ENCODE results near the gene MRPS31.
A peak's percentile ranks its signal among the peaks of the same experiment; 100 is the strongest.

Gene MRPS31

DNA sequence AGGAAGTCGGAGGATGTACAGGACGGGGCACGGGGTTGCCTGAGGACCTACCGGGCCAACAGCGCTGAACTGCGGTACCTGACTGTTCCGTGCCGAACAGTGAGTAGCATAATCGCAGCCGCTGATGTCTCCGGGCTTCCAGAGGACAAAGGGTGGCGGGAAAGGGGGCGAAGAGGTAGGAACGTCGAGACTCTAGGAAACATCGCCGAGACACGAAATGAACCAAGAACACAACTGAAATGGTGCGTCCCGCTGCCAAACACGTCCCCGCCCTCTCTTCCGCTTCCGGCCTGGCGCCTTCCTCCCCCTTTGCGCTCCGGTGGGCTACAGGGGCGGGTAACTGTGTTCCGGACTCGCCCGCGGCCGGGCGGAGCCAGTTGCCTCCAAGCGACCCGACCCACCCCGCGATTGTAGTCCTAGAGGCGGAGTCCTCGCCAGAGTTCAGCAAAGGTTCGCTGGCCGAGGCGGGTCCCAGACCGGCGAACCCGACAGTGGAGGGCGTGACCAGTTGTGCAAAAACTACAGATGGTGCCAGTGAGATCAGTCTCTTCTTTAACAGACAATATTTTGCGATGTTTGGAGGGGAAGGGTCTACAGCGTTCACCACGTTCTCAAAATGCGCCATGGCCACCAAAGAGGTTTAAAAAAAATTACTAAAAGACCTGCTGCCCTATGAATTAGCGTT is at the start of gene MRPS31:
TSS of gene MRPS31 (minus strand) at position 257 of the 685 bp plus-strand sequence. CDS start at position 203, 54 bp downstream.
- DNase-seq: peak; percentile 96

DNA sequence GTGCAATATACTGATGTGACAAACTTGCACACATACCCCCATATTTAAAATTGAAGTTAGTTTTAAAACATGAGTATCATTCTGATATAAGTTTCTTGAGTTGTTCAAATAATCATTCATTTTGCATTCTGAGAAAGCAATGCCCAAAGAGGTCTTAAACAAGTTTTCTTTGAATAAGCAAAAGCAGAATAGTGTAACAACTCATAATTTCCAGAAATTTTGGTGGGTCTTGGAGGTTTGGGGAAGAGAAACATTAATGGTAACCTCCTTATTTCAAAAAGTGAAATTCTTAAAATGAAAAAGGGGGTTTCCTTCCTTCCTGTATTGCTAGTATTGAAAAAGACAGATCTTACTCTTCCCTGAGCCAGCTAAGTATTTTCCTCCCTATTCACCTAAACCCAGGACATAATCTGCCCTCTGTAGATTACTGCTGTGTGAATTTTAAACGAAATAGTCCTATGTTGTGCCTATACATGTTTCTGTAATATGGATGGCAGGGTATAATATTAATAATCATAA is 48.9 kb upstream of the MRPS31 start:
- DNase-seq: no peak

DNA sequence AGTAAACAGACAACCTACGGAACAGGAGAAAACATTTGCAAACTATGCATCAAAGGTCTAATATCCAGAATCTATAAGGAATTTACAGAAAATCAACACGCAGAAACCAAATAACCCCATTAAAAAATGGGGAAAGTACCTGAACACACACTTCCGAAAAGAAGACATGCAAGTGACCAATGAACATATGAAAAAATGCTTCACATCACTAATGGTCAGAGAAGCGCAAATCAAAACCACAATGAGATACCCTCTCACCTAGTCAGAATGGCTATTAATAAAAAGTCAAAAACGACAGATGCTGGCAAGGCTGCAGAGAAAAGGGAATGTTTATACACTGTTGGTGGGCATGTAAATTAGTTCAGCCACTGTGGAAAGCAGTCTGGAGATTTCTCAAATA is 47.9 kb upstream of the MRPS31 start:
- DNase-seq: no peak

DNA sequence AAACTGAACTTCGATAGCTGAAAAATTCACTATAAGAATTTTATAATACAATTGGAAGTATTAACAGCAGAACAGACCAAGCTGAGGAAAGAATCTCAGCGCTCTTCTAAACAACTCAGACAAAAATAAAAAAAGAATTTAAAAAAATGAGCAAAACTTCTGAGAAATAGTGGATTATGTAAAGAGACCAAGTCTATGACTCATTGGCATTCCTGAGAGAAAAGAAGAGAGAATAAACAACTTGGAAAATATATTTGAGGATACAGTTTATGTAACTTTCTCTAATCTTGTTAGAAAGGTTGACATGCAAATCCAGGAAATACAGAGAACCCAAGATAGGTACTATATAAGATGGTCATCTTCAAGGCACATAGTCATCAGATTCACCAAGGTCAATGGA is 43.8 kb upstream of the MRPS31 start:
- no peak for DNase-seq

DNA sequence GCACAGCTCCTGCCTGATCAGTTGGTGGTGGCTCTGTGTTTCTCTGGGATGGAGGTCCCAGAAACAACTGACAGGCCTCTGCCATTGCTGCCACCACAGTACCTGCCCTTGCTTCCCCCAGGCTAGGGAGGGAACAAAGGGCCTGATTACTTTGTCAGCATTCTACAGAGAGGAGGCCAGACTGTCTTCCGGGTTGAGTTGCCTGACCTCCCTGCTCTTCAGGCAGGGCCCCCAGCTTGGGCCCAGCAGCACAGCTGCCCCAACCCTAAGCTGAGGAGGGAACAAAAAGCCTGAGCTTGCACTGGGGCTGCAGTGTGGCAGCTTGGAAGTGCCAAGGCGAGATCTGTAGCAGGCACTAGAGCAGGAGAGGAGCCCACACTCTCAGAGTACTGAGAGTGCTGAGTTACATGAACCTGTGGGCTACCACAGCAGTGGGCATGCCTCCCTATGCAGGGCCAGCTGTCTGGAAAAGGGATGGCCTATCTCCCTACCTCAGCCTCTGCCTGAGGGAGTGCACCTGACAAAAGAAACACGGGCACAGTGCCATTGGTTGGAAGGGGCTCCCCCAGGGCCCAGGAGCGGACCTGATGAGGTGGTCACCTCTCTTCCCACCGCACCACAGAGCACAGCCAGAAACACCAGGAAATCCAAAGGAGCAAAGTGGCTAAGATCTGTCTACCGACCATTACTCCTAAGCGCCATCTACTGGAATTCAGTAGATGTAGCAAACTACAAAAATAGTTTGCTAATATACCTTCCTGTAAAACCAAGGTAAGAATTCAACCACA is 42.9 kb upstream of the MRPS31 start:
- no peak for DNase-seq

DNA sequence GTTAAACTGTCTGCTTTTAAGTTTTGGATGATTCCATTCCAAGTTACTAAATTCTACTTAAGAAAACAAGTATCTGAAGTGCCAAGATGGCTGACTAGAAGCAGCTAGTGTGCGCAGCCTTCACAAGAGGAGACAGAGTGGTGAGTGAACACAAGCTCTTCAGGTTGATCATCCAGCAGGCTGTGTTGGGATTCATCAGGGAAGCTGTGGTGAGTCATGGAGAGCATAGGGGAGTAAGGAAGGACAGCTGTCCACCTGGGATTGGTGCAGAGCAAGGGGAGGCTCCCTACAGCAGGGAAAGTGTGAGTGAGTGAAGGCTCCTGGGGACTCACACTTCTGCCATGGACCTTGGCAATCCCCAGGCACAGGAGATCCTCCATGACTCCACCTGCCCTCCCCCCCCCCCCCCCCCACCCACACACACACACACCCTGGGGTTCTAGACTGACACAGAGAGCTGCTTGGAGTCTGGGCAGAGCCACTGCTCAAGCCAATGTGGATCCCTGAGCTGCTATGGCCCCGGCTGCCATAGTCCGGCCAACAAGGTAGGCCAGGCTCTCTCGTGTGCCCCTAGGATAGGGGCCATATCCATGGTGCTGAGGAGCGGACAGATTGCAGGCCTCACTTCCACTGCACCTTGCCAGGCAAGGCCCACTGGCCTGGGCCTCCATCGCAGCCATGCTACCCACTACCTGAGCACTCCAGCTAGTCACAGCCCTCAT is 41.9 kb upstream of the MRPS31 start:
- DNase-seq: no peak

DNA sequence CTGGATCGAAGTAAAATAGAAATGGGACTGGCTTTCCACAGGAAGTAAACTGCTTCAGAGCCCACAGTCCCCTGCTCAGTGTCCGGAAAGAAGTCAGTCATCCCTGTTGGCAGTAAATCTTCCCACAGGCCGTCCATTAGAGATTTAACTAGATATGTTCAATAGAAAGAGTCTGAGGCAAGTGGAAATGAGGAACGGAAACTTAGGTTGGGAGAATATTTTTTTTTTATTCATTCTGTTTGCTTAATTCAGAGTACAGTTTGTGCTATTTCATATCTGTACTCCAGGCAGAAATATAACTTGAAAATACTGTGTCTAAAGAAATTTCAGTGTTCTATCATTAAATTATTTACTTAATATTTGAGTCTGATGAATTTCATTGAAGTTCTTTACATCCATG is 41.1 kb upstream of the MRPS31 start:
- DNase-seq: no peak

DNA sequence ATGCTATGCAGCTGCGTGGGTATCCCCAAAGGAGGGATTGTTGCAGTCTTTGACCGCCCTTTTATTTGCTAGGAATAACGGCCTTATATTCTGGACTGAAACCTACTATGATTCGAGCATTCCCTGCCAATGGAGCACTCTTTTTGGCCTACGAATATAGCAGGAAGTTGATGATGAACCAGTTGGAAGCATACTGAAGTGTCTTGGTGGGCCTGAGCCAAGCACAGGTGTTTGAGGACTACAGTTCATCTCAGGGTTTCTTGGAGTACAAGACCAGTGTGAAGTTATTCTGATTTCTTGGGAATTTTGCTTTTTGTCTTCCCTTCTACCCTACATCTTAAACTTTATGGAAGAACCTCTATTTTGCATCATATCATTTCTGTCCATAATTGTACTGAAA is 38.5 kb upstream of the MRPS31 start:
- DNase-seq: no peak

DNA sequence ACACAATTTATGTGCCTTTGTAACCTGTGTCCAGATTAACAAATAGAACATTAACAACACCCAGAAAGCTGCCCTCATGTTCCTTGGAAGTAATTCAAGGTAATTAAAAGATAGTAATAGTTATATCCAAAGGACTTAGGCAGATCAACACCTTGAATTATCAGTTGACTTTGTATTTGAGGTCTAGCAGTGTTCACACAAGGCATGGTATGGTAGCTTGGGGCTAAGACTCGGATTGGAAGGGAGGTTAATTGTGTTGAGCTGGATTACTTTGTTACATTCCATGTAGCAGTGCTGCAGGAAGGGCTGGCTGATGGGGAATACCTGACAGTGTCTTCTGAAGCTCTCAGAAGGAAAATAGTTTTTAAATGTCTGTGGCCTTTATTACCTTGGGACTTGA is 35.3 kb upstream of the MRPS31 start:
- DNase-seq: no peak

DNA sequence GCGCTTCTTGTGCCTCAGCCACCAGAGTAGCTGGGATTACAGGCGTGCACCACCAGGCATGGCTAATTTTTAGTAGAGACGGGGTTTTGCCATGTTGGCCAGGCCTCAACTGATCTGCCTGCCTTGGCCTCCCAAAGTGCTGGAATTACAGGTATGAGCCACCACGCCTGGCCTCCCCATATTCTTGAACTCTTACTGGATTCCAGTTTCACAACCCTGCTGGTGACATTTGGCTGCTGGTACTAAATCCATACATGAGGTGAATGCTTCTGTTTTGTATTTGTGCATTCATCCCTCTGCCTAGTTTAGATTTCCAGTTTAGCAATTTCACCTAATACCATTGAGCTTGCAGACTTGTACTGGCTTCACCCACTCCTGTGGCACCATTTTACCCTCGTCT is 32.3 kb upstream of the MRPS31 start:
- no peak for DNase-seq

DNA sequence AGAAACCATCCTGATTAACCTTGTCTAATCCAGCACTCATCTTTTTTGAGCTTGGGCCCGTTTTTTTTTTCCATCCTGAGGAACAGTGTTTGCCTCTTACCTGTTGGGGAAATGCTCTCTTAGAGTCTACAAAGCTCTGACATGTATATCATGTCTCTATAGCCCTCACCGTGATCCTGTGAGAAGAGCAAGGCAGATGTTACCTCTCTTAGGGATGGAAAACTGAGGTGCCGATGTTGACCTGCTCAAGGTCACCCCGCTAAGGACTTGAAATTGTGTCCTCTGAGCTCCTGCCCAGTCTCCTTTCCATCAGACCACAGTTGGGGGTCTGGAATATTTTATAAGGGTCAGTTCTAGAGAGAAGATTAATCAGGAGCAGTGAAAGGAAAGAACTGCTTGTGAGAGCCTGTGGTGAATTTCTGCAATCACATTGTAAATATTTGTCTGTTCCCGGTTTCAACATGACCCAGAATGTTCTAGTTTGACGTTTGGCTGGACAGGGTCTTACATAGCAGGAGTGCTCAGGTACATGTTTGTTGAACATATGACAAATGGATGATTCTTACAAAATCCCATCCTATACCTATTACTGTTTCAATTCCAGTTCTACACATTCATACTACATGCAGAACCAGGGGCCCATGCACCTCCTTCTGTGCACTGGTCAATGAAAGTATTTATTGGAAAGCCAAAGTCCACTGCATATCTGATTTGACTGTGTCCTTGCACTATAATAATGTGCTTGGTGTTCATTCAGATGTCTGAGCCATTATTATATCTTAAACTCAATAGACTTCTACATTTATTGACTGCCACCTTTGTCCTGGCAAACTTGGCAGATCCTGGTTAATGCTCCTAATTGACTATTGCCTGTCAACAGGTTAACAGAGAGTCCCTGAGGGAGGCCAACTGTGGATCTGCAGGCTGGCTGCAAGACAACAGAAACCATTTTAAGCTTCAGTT is 30.5 kb upstream of the MRPS31 start:
- no peak for DNase-seq

DNA sequence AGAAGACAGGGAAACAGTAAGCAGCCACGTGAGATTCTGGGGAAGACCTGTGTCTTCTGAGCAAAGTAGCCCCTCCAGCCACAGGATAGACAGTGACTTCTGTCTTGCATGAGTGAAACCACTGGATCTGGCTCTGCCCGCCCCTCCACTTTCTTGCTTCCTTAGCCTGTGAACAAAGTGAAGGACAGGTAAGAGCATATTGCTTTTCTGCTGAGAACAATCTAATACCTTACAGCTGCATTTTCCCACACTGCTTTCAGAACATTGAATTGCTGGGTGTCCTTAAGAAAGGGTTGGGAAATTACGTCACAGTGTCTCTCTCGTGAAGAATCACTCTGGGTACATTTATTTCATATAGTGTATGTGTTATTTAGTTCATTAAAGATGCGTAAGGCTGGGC is 29.6 kb upstream of the MRPS31 start:
- DNase-seq: no peak

DNA sequence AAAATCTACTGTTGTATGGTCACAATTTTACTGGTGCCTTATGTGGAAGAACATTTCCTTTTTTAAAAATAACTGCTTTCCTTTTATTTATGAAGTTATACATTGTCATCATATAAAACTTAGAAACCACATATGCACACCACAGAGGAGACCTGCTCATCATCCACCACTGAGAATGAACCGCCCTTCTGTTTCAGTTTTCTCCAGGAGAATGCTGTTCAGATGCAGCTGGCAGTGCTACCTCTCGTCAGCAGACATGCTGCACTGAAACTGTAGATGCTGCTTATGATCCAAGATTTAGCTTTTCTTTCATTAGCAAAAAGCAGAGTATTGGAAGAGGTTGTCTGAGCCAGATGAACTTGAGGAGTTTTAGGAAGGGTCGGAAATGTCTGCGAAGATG is 28.5 kb upstream of the MRPS31 start:
- DNase-seq: no peak

DNA sequence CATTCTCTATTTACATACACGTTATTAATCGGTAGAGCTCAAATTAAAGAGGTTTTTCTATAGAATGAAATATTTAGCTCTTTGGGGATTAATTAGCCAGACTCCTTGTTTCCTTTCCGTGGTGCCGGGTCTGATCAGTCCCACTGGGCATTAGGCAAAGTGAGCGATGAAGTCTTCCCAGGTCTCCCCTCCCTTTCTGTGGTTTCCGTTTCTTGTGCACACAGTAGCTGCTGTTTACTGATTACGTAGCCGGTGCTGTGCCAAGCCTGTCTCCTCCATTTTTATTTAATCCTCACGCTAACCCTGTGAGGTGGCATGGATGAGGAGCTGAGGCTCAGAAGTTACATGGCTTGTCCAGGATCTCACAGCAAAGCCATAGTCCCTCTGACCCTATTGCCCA is 27.4 kb upstream of the MRPS31 start:
- no peak for DNase-seq

DNA sequence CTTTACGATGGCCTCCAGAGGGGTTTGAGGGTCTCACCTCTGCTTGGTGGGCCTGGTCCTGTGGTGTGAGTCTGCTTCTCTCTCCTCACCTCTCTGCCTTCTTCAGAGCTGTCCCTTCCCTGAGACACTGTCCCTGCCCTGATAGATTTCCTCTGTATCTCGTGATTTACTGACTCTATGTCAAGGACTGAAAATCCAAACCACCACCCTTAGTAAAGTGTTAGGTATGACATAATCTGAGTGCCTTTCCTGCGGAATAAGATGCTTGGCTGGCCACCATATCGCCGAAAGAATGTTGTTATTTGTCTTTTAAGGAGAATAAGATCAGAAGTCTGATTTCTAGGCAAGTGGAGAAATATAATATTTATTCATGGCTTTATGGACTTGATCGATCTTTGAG is 25.7 kb upstream of the MRPS31 start:
- DNase-seq: no peak

DNA sequence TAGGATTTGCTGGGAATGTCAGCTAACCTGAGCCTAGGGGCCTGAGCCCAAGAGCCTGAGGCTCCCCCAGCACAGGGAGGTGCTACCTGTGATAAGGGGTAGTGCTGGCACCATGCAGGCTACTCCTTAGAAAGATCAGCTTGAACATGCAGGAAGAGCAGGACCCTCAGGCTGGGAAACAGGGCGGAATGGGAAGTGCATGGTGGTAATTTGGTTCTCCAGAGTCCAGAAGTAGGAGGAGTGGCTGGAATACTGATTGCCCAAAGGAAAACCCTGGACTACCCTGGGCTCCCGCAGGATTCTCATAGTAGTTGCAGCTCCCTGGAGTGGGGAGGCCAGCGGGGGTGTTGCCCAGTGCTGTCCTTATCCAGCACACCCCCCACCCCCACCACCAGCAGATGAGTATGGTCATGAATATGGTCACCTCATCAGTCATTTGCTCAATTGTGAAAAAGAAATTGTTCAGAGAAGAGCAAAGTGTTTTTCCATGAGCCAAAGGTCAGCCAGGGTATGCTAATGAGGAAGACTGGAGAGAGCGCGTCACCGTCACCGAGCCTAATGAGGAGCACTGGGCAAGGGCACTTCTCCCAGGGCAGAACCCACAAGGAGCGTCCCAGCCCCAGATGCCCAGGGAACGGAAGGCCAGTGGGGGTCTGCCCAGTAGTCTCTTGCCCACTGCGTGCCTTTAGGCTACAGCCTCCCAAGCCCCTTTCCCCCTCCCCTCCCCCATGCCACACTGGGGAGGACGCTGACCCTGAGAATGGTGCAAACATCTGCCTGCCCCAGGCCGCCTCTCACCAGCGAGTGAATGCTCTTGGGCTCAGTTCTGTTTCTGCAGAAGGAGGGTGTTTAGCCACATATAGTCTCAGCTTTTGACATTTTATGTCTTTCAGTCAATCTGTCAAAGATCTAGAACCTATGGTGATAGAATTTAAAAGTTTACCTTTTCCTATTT is 23.7 kb upstream of the MRPS31 start:
- DNase-seq: no peak

DNA sequence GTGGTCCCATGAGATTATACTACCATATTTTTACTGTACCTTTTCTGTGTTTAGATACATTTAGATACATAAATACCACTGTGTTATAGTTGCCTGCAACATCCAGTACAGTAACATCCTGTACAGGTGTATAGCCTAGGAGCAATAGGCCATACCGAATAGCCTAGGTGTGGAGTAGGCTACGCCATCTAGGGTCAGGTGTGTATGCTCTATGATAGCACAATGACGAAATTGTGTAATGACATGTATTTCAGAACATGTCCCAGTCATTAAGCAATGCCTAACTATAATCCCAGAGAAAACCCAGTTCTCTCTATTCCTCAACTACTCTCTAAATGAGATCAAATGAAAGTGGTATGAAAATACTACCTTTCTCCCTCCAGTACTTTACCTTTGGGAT is 22.3 kb upstream of the MRPS31 start:
- DNase-seq: no peak

DNA sequence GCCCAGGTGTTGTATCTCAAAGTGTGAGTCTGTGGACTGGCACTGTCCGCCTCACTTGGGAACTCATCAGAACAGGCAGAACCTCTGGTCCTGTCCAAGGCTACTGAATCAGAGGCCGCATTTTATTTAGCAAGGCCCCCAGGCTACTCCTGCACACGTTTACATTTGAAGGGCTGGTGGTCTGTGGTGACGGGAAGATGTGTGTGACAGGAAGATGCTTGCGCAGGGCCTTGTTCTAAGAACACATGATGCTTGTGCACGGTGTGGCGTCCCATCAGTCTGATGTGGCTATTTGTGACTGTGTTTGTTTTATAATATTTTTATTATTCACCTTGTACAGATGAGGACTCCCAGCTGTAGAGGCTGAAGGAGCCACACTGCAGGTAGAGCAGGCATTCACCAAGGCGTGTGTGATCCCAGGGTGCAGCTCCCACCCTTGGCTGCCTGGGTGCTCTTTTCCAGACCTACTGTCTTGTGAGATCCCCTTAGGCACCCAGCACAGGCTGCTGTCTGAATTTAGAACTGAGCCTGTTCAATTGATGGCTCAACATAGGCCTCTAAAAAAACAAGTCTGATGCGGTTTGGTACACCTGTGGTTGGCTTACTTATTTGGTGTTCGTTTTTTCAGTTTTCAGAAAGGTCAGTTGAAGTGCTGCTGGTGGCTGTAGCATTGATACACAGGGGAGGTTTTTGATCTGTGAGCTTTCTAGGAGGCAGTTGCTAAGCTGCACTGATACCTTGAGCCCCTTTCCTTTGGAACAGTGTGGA is 21.5 kb upstream of the MRPS31 start:
- DNase-seq: no peak

DNA sequence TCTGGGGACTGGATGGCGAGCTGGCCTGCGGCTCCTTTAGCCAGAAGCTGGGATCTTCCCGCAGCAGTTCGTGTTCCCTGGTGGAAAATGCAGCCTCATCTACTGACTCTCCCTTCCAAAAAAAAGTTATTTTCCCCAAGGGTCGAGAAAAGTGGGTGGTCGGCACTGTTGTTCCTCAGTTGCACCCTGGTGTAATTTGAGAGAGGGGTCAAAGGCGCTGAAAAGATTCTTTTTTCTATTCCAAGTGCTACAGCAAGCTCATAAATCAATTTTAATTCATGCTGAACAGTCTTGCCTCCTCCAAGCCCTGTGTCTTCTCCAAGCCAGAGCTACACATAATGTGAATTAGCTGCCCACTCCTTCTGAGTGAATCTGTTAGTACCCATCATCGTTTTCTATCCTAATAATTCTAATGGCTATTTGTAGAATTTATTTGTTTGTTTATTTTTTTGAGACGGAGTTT is 19.2 kb upstream of the MRPS31 start:
- no peak for DNase-seq
